ENCODE data around the gene ST7L.

- TF ChIP-seq POLR2A (IDR thresholded peaks at IDR 0.05): no peak
- no peak for TF ChIP-seq CTCF (IDR thresholded peaks at IDR 0.05)
Observed at GRCh38 chr1:112643080-112643479, 24.1 kb upstream of the ST7L start.

Data from lower leg skin (tissue), 3 donors.